ENCODE data around the gene JADE3. TPM values are rescaled to one million over a fixed set of nuclear protein-coding genes. Genes with fewer than 3 reads are reported as not detected.

The JADE3 gene
- total RNA-seq, 1 experiment from 2014 or later, result 14.3 TPM

GRCh38 chrX:46961097-46961496, 48.9 kb downstream of the JADE3 start:
- intact Hi-C loops (cut with micrococcal nuclease), result no loop called here
- Histone ChIP-seq H3K9me2 (ENCODE audit: insufficient read depth) (no peaks in the 10 kb centered on the region), H4K20me1 (ENCODE audit: insufficient read depth) (no peaks in the 10 kb centered on the region), H3K27ac (ENCODE audit: low read depth, low read length) (no peak overlapping the region), H3K4me1 (ENCODE audit: control insufficient read depth in 1 of 2, insufficient read depth in 2 of 2, low read length in 2 of 2) (peaks cover 12 to 14% of the 10 kb centered on the region in 2 experiments), H3K79me2 (ENCODE audit: insufficient read depth, low read length) (0 out of 2 replicates have a peak, but pooled peaks cover 4% of the 10 kb centered on the region), H3K4me2 (ENCODE audit: low read length) (no peak overlapping the region), H2AFZ (ENCODE audit: low read depth, low read length, poor library complexity, severe bottlenecking) (no peak overlapping the region), H3K9me3 (ENCODE audit: control insufficient read depth in 1 of 2, insufficient read depth in 1 of 2, low read depth in 1 of 2, low read length in 2 of 2) (no peaks in the 10 kb centered on the region), H3K27me3 (ENCODE audit: insufficient read depth, low read length) (no peaks in the 10 kb centered on the region), H3K4me3 (replicated peaks in 1 of 2; ENCODE audit: low read depth in 1 of 2, low read length in 2 of 2) (no peak overlapping the region), H3K9ac (ENCODE audit: low read length) (no peak overlapping the region), H3K36me3 (ENCODE audit: control insufficient read depth in 1 of 2, insufficient read depth in 2 of 2, low read length in 2 of 2) (no peaks in the 10 kb centered on the region)
- DNase-seq (ENCODE audit: low read depth, low spot score), result no peak
- CTCF ChIA-PET, result no interaction called here
- TF ChIP-seq TCF7L2 (IDR thresholded peaks at IDR 0.05; ENCODE audit: borderline replicate concordance, extremely low read depth, insufficient read depth, insufficient read length) (no peak), EZH2phosphoT487 (IDR thresholded peaks at IDR 0.05; ENCODE audit: borderline replicate concordance) (no peak), FOSL1 (IDR thresholded peaks at IDR 0.05; ENCODE audit: low read depth) (no peak), POLR2A (IDR thresholded peaks at IDR 0.05; ENCODE audit: borderline replicate concordance, extremely low read depth, insufficient read depth, insufficient read length) (no peak), ZFX (IDR thresholded peaks at IDR 0.05) (no peak), JUND (IDR thresholded peaks at IDR 0.05) (no peak), ZNF274 (IDR thresholded peaks at IDR 0.05; ENCODE audit: low read depth, low read length) (no peak), REST (IDR thresholded peaks at IDR 0.05; ENCODE audit: low read depth) (no peak), SIN3A (IDR thresholded peaks at IDR 0.05; ENCODE audit: low read depth) (no peak), EZH2 (IDR thresholded peaks at IDR 0.05) (no peak), CBX3 (IDR thresholded peaks at IDR 0.05; ENCODE audit: low read depth) (no peak), SRF (IDR thresholded peaks at IDR 0.05; ENCODE audit: low read depth) (no peak), POLR2AphosphoS5 (IDR thresholded peaks at IDR 0.05; ENCODE audit: low read depth, low read length) (no peak), ELF1 (IDR thresholded peaks at IDR 0.05; ENCODE audit: borderline replicate concordance, low read depth) (no peak)
- TF ChIP-seq, protein P1, sequence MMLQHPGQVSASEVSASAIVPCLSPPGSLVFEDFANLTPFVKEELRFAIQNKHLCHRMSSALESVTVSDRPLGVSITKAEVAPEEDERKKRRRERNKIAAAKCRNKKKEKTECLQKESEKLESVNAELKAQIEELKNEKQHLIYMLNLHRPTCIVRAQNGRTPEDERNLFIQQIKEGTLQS (IDR thresholded peaks at IDR 0.05), result no peak
- RAD21 ChIA-PET (ENCODE audit: low non-redundant PET in 1 of 2, low total read pairs in 2 of 2, uncharacterized antibody in 2 of 2, unreplicated experiment in 2 of 2), result no interaction called here
- no TSS peak for BruUV-seq (replicated peaks)
- ATAC-seq, result no peak
- POLR2A ChIA-PET, result no interaction called here

Data from HCT116 (cell line).